GM21576 (cell line): Measurements from ENCODE around the gene SDC1.
"Not testable (repeated sequence)": the region's sequence is repeated elsewhere in the genome, so short reads cannot be mapped to it uniquely, and the experiment has no call there.

ENCODE experiments used
- ATAC-seq: cut with Tn5 transposase; IDR thresholded peaks from one replicate; pipeline ENCODE4 v1.9.1; 2021; ENCODE audit warnings: mild to moderate bottlenecking, moderate library complexity; ENCODE audit not compliant: unreplicated experiment

SDC1 gene

DNA sequence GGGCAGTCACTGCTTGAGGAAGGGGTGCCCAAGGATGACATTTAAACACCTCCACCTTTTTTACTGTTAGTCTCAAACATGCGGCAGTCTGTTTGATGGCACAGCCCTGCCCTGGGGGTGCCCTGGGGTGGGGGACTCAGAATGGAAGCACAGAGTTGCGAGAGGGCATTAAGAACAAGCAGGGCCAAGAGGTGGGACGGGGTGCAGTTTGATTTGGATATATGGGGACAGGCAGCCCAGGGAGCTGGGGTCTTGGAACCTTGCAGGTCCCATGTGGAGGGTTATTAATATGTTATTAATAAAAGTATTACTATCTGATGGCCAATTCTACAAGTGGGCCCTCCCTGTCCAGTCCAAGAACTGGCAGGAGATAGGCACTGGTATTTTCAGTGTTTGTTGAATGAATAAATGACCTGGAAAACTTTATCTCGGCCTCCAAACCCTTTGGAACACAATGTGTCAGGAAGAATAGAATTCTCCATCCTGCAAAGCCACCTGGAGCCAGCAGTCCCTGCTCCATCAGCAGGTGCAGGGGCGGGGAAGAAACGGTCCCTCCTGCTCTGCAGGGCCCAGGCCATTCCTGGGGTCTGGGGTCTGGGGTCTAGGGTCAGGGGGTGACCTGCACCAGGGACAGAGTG, 25.2 kb downstream of the SDC1 start:
- ATAC-seq, result no peak

DNA sequence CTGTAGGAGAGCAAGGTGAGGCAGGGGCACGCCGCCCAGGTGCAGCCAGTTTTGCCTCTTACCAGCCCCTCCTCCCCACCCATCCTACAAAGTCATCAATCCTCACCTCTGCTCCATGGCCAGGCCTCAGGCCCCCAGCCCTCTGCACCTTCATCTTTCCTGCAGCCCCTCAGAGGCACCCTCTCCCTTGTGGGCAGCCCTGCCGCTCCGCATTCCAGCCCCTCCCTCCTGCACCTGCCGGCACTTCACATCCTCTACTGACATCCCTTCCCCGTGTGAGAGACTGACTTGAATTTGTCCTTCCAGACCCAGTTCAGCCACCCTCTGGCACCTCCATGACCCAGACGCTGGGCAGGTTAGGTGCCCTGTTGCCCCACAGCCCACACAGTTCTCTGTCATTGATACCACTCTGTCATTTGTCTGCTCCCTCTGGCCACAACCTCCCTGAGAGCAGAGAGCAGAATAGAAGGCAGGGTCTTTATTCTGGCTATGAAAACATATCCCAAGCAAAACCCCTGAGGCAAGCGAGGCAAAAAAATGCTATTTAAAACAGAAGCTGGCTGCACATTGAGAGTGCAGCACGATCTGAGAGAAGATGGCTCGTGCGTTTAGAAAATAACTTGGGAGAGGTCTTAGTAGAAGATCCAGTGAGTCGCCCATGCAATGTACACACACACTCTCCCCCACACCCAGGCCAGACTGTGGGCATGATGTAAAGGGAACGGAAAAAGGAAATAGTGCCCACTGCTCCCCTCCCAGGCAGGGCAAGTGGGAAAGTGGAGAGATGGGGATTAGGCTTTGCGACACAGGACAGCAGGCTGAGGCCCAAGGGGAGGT, 25.9 kb downstream of the SDC1 start:
- no peak for ATAC-seq

DNA sequence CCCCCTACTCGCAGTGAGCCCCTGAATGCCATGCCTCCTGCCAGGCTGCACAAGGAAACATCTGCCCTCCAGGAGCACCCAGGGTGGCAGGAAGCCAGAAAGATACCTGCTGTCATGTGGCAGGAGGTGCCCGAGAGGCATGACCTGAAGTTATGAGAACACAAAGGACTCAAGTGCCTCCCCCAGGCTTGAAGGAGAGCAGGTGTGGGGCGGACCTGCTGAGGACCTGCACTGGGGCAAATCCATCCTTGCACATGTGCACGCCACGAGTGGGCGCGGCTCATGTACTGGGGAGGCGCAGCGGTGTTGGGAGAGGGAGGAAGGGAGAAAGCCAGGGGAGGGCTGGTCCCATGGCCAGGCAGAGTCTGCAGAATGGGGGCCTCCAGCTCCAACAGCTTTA, 26.9 kb downstream of the SDC1 start:
- no peak for ATAC-seq

DNA sequence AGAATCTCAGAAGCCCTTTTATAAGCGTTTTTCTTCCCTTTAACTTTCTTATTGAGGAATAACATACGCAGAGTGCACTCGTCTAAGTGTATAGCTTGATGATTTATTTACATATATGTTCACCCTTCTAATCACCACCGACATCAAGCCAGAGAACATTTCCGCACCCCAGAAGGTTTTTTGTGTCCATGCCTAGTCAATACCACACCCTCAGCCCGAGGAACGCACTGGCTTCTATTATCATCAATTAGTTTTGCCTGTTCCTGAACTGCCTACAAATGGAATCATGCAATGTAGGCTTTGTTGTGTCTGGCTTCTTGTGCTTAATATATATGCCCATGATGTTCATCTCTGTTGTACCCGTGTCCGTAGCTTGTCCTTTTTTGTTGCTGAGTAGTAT, 27.7 kb downstream of the SDC1 start:
- ATAC-seq, result no peak

DNA sequence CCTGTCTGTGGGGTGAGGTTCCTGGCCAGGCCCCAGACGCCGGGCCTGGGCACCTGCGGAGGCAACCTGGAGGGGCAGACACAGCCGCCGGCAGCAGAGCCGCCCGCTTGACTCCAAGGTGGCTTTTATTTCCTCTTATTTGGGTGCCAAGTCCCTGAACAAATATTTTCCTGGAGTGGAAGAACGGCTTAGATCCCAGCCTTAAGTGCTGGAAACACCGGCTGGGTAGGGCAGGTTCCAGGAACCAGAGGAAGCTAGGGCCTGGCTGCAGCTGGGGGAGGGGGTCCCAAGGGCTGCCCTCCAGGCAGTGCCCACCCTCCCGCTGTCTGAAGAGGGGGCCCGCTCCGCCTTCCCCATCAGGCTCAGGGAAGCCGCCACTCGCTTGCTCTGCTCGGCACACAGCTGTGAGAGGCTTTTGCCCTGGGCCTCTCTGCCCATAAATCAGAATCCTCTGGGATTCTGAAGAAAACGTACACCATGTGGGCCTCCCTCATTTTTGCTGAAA, 28.2 kb downstream of the SDC1 start:
- no peak for ATAC-seq

DNA sequence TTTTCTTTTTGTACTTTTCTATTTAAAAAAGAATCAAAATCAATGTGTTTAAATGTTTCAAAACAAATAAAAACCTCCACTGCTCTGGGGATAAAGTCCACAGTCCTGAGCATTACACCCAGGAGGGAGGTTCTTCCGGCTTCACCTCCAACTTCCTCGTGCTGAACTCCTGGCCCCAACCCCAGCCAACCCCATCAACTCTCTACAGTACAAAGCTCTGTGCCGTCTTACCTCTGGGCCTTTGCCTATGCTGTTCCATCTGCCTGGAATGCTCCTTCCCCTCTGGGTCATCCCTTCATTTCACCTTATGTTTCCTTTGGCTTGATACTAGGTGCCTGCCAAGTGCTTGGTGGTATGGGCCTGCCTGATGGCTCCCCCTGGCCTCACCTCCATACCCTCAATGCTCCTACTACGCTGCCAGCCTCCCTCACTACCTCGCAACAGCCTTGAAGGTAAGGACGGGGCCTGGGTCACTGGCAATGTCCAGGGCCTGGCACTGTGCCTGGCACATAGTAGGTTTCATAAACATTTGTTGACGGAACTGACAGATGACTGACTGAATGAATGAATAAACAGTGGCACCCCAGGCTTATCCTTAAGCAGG, 28.8 kb downstream of the SDC1 start:
- no peak for ATAC-seq

DNA sequence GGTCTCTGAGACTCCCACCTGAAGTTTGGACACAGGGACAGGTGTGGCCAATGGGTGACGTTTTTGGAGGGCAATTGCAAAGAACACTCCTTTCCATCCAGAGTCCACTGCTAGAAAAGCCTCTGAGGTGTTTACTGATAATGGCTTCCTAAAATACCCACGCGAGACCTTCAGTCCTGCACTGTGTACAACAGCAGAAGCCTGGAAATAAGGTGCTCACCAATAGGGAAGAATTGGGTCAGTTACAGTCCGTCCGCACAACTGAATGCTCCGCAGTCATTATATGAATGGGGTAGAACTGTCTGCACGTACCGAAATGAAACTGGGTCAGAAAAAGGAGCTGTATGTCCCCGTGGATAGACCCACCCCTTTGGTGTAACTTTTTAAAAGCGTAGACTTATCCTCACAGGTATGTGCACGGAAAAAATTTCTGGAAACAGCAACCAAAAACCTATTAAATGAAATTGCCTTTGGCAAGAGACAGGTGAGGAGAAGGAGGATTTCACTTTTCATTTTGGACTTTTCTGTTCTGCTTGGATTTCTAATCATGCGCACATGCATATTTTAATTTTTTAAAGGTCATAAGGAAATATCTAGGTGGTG, 29.4 kb downstream of the SDC1 start:
- ATAC-seq, result no peak

DNA sequence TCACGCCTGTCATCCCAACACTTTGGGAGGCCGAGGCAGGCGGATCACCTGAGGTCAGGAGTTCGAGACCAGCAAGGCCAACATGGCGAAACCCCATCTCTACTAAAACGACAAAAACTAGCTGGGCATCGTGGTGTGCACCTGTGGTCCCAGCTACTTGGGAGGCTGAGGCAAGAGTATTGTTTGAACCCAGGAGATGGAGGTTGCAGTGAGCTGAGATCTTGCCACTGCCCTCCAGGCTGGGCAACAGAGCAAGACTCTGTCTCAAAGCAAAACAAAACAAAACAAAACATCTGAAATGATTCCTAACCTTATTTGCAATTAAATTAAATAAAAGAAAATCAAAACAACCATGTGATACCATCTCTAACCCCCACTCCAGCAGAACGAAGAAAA, 29.9 kb downstream of the SDC1 start:
- ATAC-seq, result not testable (repeated sequence)

DNA sequence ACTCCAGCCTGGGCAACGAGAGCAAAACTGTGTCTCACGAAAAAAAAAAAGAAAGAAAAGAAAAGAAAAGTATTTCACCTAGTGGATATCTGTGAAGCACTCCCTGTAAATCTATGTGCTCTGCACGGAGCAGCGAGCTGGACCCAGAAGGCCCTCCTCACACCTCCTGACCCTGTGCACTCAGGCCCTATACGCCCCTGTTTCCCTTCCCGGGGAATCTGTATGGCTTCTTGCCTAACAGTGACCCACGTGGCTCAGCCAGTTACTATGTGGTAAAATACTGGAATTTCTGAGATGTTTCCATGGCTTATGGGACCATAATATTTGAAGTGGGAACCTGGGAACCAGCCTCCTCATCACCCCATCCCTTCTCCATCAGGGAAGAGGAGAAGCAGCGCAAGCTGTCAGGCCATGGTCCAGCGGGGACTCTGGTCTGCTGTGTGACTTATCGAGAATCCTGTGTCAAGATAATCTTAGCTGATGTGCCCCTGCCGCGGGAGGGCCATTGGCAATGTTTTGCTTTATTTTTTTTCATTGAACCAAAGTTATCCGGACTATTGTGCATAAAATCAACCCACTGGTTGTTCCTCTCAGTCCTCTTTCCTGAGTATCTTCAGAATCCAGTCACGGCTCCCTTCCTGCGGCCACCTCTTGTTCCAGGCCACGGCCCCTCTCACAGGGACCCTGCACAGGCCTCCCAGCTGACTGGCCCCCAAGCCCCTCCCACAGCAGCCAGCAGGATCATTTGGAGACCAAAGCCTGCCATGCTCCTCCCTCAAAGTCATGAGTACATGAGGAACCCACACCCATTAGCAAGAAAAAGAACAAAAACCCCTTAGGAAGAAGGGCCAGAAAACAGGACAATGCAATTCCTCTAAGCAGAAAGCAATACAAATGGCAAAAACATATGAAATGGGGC, 30.6 kb downstream of the SDC1 start:
- no peak for ATAC-seq

DNA sequence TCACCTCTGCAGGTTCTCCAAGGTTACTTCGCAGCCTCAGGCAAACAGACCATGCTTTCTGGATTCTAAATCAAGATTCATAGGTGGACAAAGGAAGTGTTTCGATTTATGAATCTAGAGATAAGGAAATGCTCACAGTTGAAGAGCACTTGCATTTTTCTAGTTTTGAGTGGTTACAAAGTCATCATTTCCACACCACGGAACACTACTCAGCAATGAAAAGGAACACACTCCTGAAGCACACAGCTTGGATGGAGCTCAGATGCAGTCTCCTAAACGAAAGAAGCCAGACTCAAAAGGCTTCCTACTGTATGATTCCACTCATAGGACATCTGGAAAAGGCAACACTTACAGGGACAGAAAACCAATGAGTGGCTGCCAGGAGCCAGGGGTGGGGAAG, 31.7 kb downstream of the SDC1 start:
- no peak for ATAC-seq

DNA sequence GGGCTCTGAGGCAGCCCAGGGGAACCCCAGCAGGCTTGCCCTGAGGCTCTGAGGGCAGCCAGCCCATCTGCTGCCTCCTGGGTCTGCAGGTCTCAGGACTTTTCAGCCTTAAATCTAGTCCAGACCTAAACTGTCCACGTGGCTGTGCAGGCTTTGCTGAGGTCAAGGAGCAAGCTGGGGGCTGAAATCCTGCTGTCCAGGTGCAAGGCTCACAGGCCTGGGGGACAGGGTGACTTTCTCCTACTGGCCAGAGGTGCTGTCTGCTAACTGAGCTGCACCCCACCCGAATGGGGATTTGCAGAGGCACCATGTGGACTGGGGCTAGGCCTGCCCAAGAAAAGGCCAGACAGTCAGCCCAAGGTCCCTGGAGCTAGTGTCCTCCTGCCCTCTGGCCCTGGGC, 32.1 kb downstream of the SDC1 start:
- no peak for ATAC-seq

DNA sequence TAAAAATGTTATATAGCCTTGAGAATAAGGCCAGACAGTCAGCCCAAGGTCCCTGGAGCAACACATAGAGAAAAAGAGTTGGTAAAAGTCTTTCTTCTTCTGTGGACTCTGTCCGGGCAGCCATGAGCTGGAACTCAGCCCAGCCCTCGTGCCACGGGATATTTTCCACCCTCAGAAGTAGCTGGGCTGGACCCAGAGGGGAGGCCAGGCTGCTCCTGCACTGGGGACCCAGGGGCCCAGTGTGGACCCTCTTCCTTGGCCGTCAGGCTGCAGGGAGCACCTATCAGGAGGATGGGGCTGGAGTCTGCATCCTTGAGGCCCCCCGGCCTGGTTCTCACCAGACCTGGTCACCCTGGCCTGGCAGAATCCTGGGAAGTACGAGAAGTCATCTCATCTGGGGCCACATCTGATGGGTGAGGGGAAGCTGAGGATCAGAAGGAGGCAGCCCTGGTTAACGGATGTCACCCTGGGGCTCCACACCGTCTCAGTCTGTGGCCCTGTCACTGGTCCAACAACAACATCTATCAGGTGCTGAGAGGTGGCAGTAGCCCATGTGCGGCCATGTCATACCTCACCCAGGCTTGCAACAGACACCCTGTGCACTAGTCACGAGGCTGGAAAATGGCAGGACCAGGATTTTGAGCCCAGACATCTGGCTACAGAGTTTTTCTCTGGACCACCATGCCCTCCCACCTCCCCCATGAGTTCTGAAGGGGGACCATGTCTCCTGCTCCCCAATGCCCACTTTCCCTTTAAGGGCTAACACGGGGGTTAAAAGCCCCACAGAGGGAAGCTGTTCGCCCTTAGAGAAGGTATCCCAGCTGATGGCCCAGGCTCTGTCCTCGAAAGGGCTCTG, 33.0 kb downstream of the SDC1 start:
- ATAC-seq, result no peak

DNA sequence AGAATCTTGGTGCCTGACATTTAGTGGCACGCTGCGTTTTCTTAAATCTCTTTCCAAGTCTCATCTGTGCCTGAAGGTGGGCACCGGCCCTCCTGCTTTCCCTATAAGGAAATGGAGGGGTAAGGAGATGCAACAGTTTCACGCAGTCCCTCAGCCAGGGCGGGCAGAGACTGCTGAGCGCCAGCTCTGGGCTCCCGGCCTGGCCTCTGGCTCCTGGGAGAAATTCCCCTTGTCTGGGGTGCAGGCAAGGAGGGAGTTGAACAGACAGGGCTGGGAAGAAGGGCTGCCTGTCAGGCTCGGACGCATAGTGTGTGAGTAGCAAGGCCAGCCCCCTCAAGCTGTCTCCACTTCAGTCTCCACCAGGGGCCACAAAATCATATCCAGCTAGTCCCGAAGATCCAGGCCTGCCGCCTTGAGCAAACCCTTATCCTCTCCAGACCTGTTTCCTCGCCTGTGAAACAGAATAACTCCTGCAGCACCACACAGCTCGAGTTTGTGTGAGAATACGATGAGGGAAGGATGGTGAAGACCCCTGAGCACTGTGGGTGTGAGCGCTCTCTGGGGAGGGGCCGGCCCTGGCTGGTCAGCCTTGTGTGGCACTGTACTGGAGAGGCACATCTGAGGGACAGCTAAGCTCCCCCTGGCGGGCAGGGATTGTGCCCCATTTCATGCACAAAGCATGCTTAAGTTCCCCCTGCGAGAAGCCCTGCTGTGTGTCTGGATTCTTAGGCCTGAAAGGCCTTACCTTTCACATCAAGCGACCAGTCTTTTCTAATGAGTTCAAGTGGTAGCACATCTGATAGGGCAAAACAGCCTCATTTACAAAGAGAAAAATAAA, 33.8 kb downstream of the SDC1 start:
- ATAC-seq, result no peak

DNA sequence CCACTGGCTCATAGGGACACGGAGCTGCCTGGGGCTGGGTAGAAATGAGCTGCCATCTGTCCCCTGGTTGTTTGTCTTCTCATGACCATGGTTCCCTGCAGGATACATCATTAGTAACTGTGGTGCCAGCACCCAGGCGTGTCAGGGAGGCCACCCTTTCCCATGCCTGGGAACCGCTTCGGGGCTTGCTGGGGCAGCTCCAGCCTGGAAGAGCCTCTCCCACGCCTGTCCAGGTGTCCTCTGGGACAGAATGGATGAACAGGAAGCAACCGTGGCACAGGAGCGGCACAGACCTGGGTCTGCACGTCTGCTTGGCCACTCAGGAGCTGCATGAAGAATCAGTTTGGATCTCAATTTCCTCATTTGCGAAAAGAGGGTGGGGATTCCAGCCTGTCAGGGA, 34.8 kb downstream of the SDC1 start:
- no peak for ATAC-seq

DNA sequence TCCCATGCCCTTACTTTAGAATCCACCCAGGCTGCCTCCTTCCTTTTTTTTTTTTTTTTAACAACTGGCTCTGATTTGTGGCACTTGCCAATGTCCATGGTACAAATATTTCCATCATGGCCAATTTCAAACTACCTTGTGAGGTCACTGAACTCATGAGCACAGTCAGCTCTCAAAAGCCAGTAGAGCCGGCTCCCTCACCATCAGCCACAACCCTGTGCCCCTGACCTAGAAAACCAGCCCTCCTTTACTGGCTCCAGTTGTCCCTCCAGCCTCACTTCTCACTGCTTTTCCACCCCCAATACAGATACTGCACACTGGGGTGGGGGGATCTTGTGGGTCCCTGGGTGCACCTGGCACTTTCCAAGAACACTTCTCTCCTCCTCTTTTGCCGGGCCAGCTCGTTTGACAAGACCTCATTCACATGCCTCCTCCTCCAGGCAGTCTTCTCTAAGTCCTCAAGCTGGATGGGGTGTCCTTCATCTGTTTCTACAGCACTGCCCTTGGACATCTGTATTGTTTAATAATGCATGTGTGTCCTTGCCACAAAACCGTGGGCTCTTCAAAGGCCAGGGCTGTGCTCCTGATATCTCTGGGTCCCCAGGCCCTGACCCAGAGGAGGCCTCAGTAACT, 35.5 kb downstream of the SDC1 start:
- ATAC-seq, result no peak

DNA sequence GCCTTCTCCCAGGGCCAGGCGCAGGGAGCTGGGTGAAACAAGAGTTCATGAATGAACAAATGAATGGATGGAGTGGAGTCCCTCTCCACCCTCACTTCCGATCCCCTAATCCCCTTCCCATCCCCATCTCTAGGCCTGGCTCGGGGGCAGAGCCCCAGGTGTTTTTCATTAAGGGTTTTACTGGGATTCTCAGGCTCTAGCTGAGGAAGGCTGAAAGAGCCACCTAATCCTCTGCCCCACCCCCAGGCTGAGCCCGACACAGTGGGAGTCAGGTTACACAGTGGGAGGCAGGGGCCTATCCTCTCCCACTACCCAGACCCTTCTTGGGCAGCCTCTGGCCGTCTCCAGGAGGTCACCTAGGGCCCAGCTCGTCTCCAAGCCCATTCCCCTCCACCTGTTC, 36.1 kb downstream of the SDC1 start:
- ATAC-seq, result no peak

DNA sequence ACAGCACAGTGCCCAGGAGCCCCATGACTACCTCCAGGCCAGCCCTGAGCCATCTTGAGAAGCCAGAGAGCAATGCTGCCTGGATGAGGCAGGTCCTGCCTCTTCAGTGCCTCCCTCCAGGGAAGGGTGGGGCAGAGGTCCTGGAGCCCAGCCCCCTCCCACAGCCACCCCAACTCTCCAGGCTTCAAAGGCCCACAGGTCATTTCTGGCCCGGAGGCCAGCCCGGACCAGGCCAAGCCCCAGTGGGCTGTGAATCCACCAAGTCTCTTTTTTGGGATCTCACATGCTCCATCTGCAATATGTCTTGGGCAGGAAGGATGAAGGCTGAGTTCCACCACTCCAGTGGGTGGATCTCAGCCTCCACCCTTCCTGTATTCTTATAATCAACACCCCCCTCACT, 36.7 kb downstream of the SDC1 start:
- no peak for ATAC-seq

DNA sequence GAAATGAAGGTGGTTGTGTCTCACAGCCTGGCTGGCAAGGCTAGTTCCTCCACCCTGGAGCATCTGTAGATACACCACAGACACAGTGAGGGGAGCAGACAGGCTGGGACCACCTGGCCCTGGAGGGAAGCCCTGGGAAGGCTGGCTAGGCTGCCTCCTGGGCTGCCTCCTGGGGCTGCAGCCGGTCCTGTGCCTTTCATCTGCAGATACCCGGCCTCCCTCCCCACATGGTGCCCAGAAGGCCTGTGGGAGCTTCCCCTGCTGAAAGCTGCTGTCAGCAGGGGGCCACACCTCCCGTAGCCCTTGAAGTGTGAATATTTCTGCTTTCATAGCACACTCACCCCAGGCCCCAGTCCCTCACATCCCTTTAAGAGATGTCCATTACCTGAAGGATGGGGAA, 37.6 kb downstream of the SDC1 start:
- no peak for ATAC-seq
